Neuronal stem cell (in vitro differentiated cells): ENCODE results near the gene AGPS.

Experiments used
- DNase-seq: peaks from one replicate; pipeline ENCODE4 v3.0.0-alpha.2; 2013; ENCODE audit warnings: low spot score
- H2AFZ ChIP-seq: one replicate; pipeline ENCODE4 v1.6.1; 2013; ENCODE audit warnings: mild to moderate bottlenecking, low read length, inconsistent platforms
- H2AK5ac ChIP-seq: 2 replicates; pipeline ENCODE4 v1.6.1; 2013; ENCODE audit warnings: low read depth, mild to moderate bottlenecking, inconsistent platforms, low read length, moderate library complexity, mixed read lengths
- H2BK120ac ChIP-seq: 2 replicates; pipeline ENCODE4 v1.6.1; 2013; ENCODE audit warnings: low read depth, mild to moderate bottlenecking, inconsistent platforms, low read length, moderate library complexity, mixed read lengths
- H2BK12ac ChIP-seq: one replicate; pipeline ENCODE4 v1.6.1; 2013; ENCODE audit warnings: low read length, inconsistent platforms
- H2BK15ac ChIP-seq: 2 replicates; pipeline ENCODE4 v1.6.1; 2013; ENCODE audit warnings: mild to moderate bottlenecking, low read length, inconsistent platforms, mixed read lengths
- H2BK5ac ChIP-seq: one replicate; pipeline ENCODE4 v1.6.1; 2013; ENCODE audit warnings: inconsistent platforms, mild to moderate bottlenecking, low read length, moderate library complexity
- H3K14ac ChIP-seq: one replicate; pipeline ENCODE4 v1.6.1; 2013; ENCODE audit warnings: low read length, inconsistent platforms
- H3K18ac ChIP-seq: 2 replicates; pipeline ENCODE4 v1.6.1; 2013; ENCODE audit warnings: low read length, inconsistent platforms
- H3K23ac ChIP-seq: 2 replicates; pipeline ENCODE4 v1.6.1; 2013; ENCODE audit warnings: low read depth, mild to moderate bottlenecking, mixed read lengths, low read length, inconsistent platforms; ENCODE audit not compliant: poor library complexity
- H3K27ac ChIP-seq: replicated peaks from 3 replicates; pipeline ENCODE4 v1.5.1; 2013; ENCODE audit warnings: low read length, inconsistent platforms
- H3K27me3 ChIP-seq, 3 experiments: 2 replicates each; pipeline ENCODE4 v1.6.1; 2013; ENCODE audit warnings: low read length in 3 of 3, mild to moderate bottlenecking in 2 of 3, inconsistent platforms in 1 of 3, low read depth in 1 of 3, mixed read lengths in 1 of 3, moderate library complexity in 1 of 3; ENCODE audit not compliant: control insufficient read depth in 3 of 3, insufficient read depth in 3 of 3
- H3K36me3 ChIP-seq, 2 donors: replicated peaks in 1 of 2; 2 replicates each; pipeline ENCODE4 v1.6.1; 2013; ENCODE audit warnings: low read length in 2 of 2; ENCODE audit not compliant: control insufficient read depth in 2 of 2, insufficient read depth in 2 of 2
- H3K4ac ChIP-seq: 2 replicates; pipeline ENCODE4 v1.6.1; 2013; ENCODE audit warnings: inconsistent platforms, mild to moderate bottlenecking, low read length, moderate library complexity
- H3K4me1 ChIP-seq, 2 donors: 1 replicate in 1 of 2; 2 replicates in 1 of 2; pipeline ENCODE4 v1.6.1; 2013; ENCODE audit warnings: low read length in 2 of 2, low read depth in 1 of 2; ENCODE audit not compliant: control insufficient read depth in 2 of 2, insufficient read depth in 1 of 2
- H3K4me2 ChIP-seq: one replicate; pipeline ENCODE4 v1.6.1; 2013; ENCODE audit warnings: mild to moderate bottlenecking, low read length, inconsistent platforms; ENCODE audit not compliant: insufficient read depth, poor library complexity, severe bottlenecking
- H3K4me3 ChIP-seq, 2 donors: 2 replicates each; pipeline ENCODE4 v1.5.1; 2013; ENCODE audit warnings: low read length in 2 of 2, mild to moderate bottlenecking in 2 of 2, inconsistent platforms in 1 of 2, moderate library complexity in 1 of 2
- H3K79me1 ChIP-seq: one replicate; pipeline ENCODE4 v1.6.1; 2013; ENCODE audit warnings: low read depth, mild to moderate bottlenecking, inconsistent platforms, low read length, moderate library complexity
- H3K9ac ChIP-seq: one replicate; pipeline ENCODE4 v1.6.1; 2013; ENCODE audit warnings: mild to moderate bottlenecking, low read depth, low read length, inconsistent platforms; ENCODE audit not compliant: poor library complexity
- H3K9me3 ChIP-seq, 2 donors: replicated peaks in 1 of 2; 2 replicates each; pipeline versions ENCODE3 to v1.6.1; 2013; ENCODE audit warnings: low read length in 2 of 2, mild to moderate bottlenecking in 2 of 2, inconsistent platforms in 1 of 2, low read depth in 1 of 2, mixed read lengths in 1 of 2, moderate library complexity in 1 of 2; ENCODE audit not compliant: control insufficient read depth in 2 of 2, insufficient read depth in 1 of 2
- H4K8ac ChIP-seq: one replicate; pipeline ENCODE4 v1.6.1; 2013; ENCODE audit warnings: low read depth, mild to moderate bottlenecking, inconsistent platforms, low read length, moderate library complexity
- H4K91ac ChIP-seq: one replicate; pipeline ENCODE4 v1.6.1; 2013; ENCODE audit warnings: low read length, low read depth, mild to moderate bottlenecking, inconsistent platforms; ENCODE audit not compliant: poor library complexity
- WGBS, 2 donors: extraction: QIAGEN DNeasy Blood & Tissue Kit; methylation state at CpG; one replicate each; pipeline ENCODE4 v1.1.7; 2013; ENCODE audit warnings: missing lambda C conversion rate in 2 of 2, mixed read lengths in 1 of 2; ENCODE audit not compliant: insufficient read length in 2 of 2, insufficient replicate concordance in 1 of 2; ENCODE audit errors: extremely low coverage in 2 of 2; 5-methylcytosine and 5-hydroxymethylcytosine counted together

Gene AGPS

DNA sequence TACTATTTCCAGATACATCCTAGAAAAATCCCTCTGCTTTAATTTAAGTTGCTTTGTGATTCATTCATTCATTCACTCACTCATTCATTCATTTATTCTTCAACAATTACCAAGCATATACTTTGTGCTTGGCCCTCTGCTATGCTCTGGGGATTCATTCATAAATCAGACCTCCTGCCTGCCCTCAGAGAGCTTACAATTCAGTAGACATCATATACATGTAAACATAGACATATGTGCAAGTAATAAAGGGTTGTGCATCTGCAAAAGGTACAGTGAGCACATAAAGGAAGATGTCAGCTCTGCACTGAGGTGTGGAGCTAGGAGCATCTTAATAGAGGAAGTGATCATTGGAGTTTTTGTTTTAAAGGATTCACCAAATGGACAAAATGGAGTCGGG is 189.4 kb downstream of the AGPS start:
- H3K4ac ChIP-seq = no peak overlapping the region
- H3K27me3 ChIP-seq = no peaks in the 10 kb centered on the region
- no peak overlapping the region for H3K18ac ChIP-seq
- no peak overlapping the region for H3K23ac ChIP-seq
- no peak overlapping the region for H2BK12ac ChIP-seq
- H2BK5ac ChIP-seq = no peak overlapping the region
- no peak overlapping the region for H2AK5ac ChIP-seq
- no peaks in the 10 kb centered on the region for H3K79me1 ChIP-seq
- H2BK120ac ChIP-seq = no peak overlapping the region
- no peaks in the 10 kb centered on the region for H3K36me3 ChIP-seq
- no peak overlapping the region for H4K91ac ChIP-seq
- H3K27ac ChIP-seq = no peak overlapping the region
- H3K4me2 ChIP-seq = no peak overlapping the region
- no peak for DNase-seq
- no peaks in the 10 kb centered on the region for H3K9me3 ChIP-seq
- H2AFZ ChIP-seq = no peak overlapping the region
- H3K4me1 ChIP-seq = no peaks in the 10 kb centered on the region
- WGBS, 2 donors = no CpG with 5 or more reads among the region's 1 CpG
- no peak overlapping the region for H3K9ac ChIP-seq
- no peak overlapping the region for H2BK15ac ChIP-seq
- no peak overlapping the region for H3K14ac ChIP-seq
- H4K8ac ChIP-seq = no peak overlapping the region
- no peak overlapping the region for H3K4me3 ChIP-seq

DNA sequence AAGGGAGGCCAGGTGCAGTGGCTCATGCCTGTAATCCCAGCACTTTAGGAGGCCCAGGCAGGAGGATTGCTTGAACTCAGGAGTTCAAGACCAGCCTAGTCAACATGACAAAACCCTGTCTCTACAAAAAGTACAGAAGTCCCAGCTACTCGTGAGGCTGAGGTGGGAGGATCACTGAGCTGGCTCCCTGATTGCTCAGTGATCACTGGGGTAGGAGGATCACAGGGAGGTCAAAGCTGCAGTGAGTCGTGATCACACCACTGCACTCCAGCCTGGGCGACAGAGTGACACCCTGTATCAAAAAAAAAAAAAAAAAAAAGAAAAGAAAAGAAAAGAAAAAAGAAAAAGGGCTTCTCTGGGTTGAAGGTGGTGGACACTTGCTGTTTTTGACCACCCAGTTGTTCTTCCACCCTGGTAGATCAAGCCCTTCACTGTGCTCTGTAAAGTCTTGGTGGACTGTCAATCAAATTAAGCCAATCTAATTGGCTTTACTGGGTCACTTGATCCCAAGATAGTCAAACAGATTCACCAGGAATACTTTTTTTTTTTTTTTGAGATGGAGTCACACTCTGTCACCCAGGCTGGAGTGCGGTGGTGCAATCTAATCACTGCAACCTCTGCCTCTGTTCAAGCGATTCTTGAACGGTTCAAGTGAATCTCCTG is 191.6 kb downstream of the AGPS start:
- DNase-seq = no peak
- Histone ChIP-seq H2BK15ac (no peak overlapping the region), H4K91ac (no peak overlapping the region), H3K4me1 (no peaks in the 10 kb centered on the region), H3K9me3 (no peaks in the 10 kb centered on the region), H2AFZ (no peak overlapping the region), H3K4me2 (no peak overlapping the region), H3K14ac (no peak overlapping the region), H4K8ac (no peak overlapping the region), H3K36me3 (no peaks in the 10 kb centered on the region), H3K4me3 (no peak overlapping the region), H2AK5ac (no peak overlapping the region), H3K79me1 (no peaks in the 10 kb centered on the region), H2BK12ac (no peak overlapping the region), H3K18ac (no peak overlapping the region), H3K27me3 (no peaks in the 10 kb centered on the region), H3K27ac (no peak overlapping the region), H3K23ac (no peak overlapping the region), H3K9ac (no peak overlapping the region), H2BK120ac (no peak overlapping the region), H3K4ac (no peak overlapping the region), H2BK5ac (no peak overlapping the region)
- no CpG with 5 or more reads among the region's 6 CpGs for WGBS, 2 donors

DNA sequence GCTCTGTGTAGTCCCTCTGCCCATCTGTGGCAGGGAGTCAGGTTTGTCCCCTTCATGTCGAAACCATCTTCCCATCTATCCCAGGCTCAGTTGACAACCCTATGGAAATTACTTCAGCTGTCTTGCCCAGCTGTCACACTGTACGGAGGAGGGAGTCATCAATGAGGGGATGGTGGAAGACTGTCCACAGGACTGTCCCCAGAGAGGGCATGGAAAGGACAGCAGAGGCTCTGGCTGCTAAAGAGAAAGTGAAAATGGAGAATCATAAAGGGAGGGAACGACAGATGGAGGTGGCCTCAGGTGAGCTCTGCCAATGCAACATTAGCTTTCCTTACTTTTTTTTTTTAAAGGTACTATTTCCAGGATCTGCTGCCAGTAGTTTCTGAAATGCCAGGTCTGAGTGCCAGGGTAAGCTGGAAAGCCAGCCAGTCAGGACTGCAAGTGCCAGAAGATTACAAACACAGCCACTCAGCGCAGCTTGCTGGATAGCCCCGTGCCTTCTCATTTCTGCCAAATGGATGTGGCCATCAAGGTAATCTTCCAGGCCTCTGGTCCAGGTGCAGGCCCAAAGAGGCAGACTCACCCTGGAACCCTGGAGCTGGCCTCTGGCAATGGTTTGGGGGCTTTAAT is 192.8 kb downstream of the AGPS start:
- H3K23ac ChIP-seq = no peak overlapping the region

DNA sequence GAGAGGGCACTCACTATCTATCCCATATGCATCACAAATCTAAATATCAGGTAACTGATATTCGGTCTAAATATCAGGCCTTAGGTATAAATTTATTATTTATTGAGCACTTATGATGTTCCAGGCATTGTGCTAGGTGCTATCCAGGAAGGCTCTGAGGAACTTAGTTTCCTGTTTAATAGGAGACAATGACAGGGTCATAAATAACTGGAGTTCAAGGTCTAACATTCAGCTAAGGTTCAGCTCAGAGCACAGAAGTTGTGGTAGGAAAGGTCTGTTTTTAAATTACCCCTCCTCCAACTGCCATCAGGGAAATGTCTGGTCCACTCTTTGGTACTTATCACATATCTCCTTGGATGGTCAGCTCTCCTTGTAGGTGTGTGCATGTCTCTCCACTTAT is 193.6 kb downstream of the AGPS start:
- Histone ChIP-seq H2BK120ac (no peak overlapping the region), H4K91ac (no peak overlapping the region), H3K36me3 (no peaks in the 10 kb centered on the region), H2AFZ (no peak overlapping the region), H3K9ac (no peak overlapping the region), H2AK5ac (no peak overlapping the region), H2BK5ac (no peak overlapping the region), H3K27me3 (no peaks in the 10 kb centered on the region), H3K79me1 (no peaks in the 10 kb centered on the region), H3K23ac (no peak overlapping the region), H3K4me3 (no peak overlapping the region), H3K9me3 (no peaks in the 10 kb centered on the region), H3K18ac (no peak overlapping the region), H2BK12ac (no peak overlapping the region), H3K27ac (no peak overlapping the region), H2BK15ac (no peak overlapping the region), H4K8ac (no peak overlapping the region), H3K4me2 (no peak overlapping the region), H3K4ac (no peak overlapping the region), H3K14ac (no peak overlapping the region), H3K4me1 (no peaks in the 10 kb centered on the region)
- no CpG with 5 or more reads among the region's 1 CpG for WGBS, 2 donors
- DNase-seq = no peak

More for the DNA sequence above, 192.8 kb downstream of the AGPS start:
- Histone ChIP-seq H3K4me3 (peak overlapping the region in 1 of 2 donors; percentile 19), H2BK5ac (no peak overlapping the region), H3K79me1 (no peaks in the 10 kb centered on the region), H3K14ac (no peak overlapping the region), H2AK5ac (no peak overlapping the region), H3K36me3 (no peaks in the 10 kb centered on the region), H3K9ac (no peak overlapping the region), H2BK15ac (no peak overlapping the region), H2AFZ (no peak overlapping the region), H3K4me2 (no peak overlapping the region), H2BK12ac (no peak overlapping the region), H3K9me3 (no peaks in the 10 kb centered on the region), H3K18ac (no peak overlapping the region), H3K27ac (no peak overlapping the region), H3K4me1 (no peaks in the 10 kb centered on the region), H2BK120ac (no peak overlapping the region), H4K8ac (no peak overlapping the region), H3K27me3 (no peaks in the 10 kb centered on the region), H4K91ac (no peak overlapping the region), H3K4ac (no peak overlapping the region)
- no peak for DNase-seq
- no CpG with 5 or more reads among the region's 5 CpGs for WGBS, 2 donors
